SK-N-SH treated with all-trans-retinoic acid at 6 μM for 48 hours (cell line): Measurements from ENCODE around the gene ZNF683.
"Not testable (repeated sequence)": the region's sequence is repeated elsewhere in the genome, so short reads cannot be mapped to it uniquely, and the experiment has no call there.

Experiments
- ATAC-seq: fragments of 200-7000 bp; cut with Tn5 transposase; 3 replicates; pipeline ENCODE4 v1.9.1; 2020; ENCODE audit warnings: mild to moderate bottlenecking, moderate library complexity
- ARNTL ChIP-seq: fragments of 450-650 bp; formaldehyde crosslinking; IDR thresholded peaks from 2 replicates; pipeline ENCODE4 v1.5.0; 2020; ENCODE audit warnings: low read depth, mild to moderate bottlenecking, moderate library complexity, borderline replicate concordance
- BACH2 ChIP-seq: fragments of 250-450 bp; sonication (Bioruptor Pico); IDR thresholded peaks from 2 replicates; pipeline ENCODE4 v1.9.0; 2021; ENCODE audit warnings: mild to moderate bottlenecking, borderline replicate concordance
- CREB5 ChIP-seq: fragments of 250-450 bp; sonication (Bioruptor Pico); IDR thresholded peaks from 2 replicates; pipeline ENCODE4 v1.5.1; 2020; ENCODE audit warnings: low read depth, mild to moderate bottlenecking, moderate library complexity
- CSDC2 ChIP-seq: fragments of 250-450 bp; sonication (Bioruptor Pico); IDR thresholded peaks from 2 replicates; pipeline ENCODE4 v1.5.0; 2020; ENCODE audit warnings: mild to moderate bottlenecking, moderate library complexity
- CSRNP3 ChIP-seq: fragments of 250-450 bp; sonication (Bioruptor Pico); IDR thresholded peaks from 2 replicates; pipeline ENCODE4 v1.5.1; 2021; ENCODE audit warnings: mild to moderate bottlenecking, moderate library complexity
- ESRRG ChIP-seq: fragments of 250-450 bp; sonication (Bioruptor Pico); IDR thresholded peaks from 2 replicates; pipeline ENCODE4 v1.6.1; 2021; ENCODE audit warnings: mild to moderate bottlenecking
- GLIS3 ChIP-seq: fragments of 250-450 bp; sonication (Bioruptor Pico); IDR thresholded peaks from 2 replicates; pipeline ENCODE4 v1.5.0; 2020; ENCODE audit warnings: mild to moderate bottlenecking, moderate library complexity
- PATZ1 ChIP-seq: fragments of 250-450 bp; sonication (Bioruptor Pico); IDR thresholded peaks from 2 replicates; pipeline ENCODE4 v1.8.0; 2020; ENCODE audit warnings: mild to moderate bottlenecking, moderate library complexity, borderline replicate concordance
- POU6F1 ChIP-seq: fragments of 250-450 bp; sonication (Bioruptor Pico); IDR thresholded peaks from 2 replicates; pipeline ENCODE4 v1.8.0; 2021; ENCODE audit warnings: low read depth, mild to moderate bottlenecking, moderate library complexity, borderline replicate concordance
- PPARA ChIP-seq: fragments of 250-450 bp; sonication (Bioruptor Pico); IDR thresholded peaks from 2 replicates; pipeline ENCODE4 v1.5.0; 2020; ENCODE audit warnings: mild to moderate bottlenecking, borderline replicate concordance
- RARB ChIP-seq: fragments of 250-450 bp; sonication (Bioruptor Pico); IDR thresholded peaks from 2 replicates; pipeline ENCODE4 v1.8.0; 2021; ENCODE audit warnings: mild to moderate bottlenecking, moderate library complexity
- SNAI2 ChIP-seq: fragments of 250-450 bp; sonication (Bioruptor Pico); IDR thresholded peaks from 2 replicates; pipeline ENCODE4 v1.5.0; 2020; ENCODE audit warnings: mild to moderate bottlenecking, moderate library complexity
- TCF4 ChIP-seq: fragments of 250-450 bp; sonication (Bioruptor Pico); IDR thresholded peaks from 2 replicates; pipeline ENCODE4 v1.8.0; 2021; ENCODE audit warnings: mild to moderate bottlenecking, moderate library complexity, borderline replicate concordance
- TOX ChIP-seq: fragments of 250-450 bp; sonication (Bioruptor Pico); IDR thresholded peaks from 2 replicates; pipeline ENCODE4 v1.8.0; 2021; ENCODE audit warnings: mild to moderate bottlenecking, moderate library complexity, borderline replicate concordance
- ZC3H10 ChIP-seq: fragments of 250-450 bp; sonication (Bioruptor Pico); IDR thresholded peaks from 2 replicates; pipeline ENCODE4 v1.5.1; 2021; ENCODE audit warnings: mild to moderate bottlenecking, moderate library complexity
- ZFP3 ChIP-seq: fragments of 250-450 bp; sonication (Bioruptor Pico); IDR thresholded peaks from 2 replicates; pipeline ENCODE4 v1.5.0; 2020; ENCODE audit warnings: mild to moderate bottlenecking, moderate library complexity
- ZFP30 ChIP-seq: fragments of 450-650 bp; formaldehyde crosslinking; IDR thresholded peaks from 2 replicates; pipeline ENCODE4 v1.5.0; 2022; ENCODE audit warnings: mild to moderate bottlenecking, moderate library complexity
- ZNF565 ChIP-seq: fragments of 450-650 bp; formaldehyde crosslinking; conservative IDR thresholded peaks from 2 replicates; pipeline ENCODE4 v1.5.0; 2020; ENCODE audit warnings: low read depth, mild to moderate bottlenecking, moderate library complexity
- ZNF70 ChIP-seq: fragments of 450-650 bp; formaldehyde crosslinking; IDR thresholded peaks from 2 replicates; pipeline ENCODE4 v1.5.0; 2020; ENCODE audit warnings: mild to moderate bottlenecking, moderate library complexity
- ZNF8 ChIP-seq: fragments of 450-650 bp; formaldehyde crosslinking; IDR thresholded peaks from 2 replicates; pipeline ENCODE4 v1.5.0; 2020; ENCODE audit warnings: mild to moderate bottlenecking, moderate library complexity

ZNF683 gene

GRCh38 chr1:26330276-26330675 is 42.3 kb downstream of the ZNF683 start:
- no peak for ATAC-seq
- TF ChIP-seq ZFP3 (no peak), ZC3H10 (no peak), CSRNP3 (CRISPR knock-in tag) (no peak), TOX (CRISPR knock-in tag) (no peak), ARNTL (CRISPR knock-in tag) (no peak), TCF4 (no peak), ZNF8 (CRISPR knock-in tag) (no peak), SNAI2 (CRISPR knock-in tag) (no peak), CSDC2 (CRISPR knock-in tag) (no peak), PPARA (CRISPR knock-in tag) (no peak), CREB5 (no peak), GLIS3 (CRISPR knock-in tag) (no peak), ESRRG (CRISPR knock-in tag) (no peak), BACH2 (no peak), RARB (CRISPR knock-in tag) (no peak), ZNF565 (no peak), POU6F1 (CRISPR knock-in tag) (no peak), ZNF70 (no peak), PATZ1 (CRISPR knock-in tag) (no peak)

- ATAC-seq: not testable (repeated sequence)
Observed at GRCh38 chr1:26329380-26329779, 43.2 kb downstream of the ZNF683 start.

GRCh38 chr1:26328597-26328996 is 44.0 kb downstream of the ZNF683 start:
- no peak for TF ChIP-seq RARB (CRISPR knock-in tag)
- no peak for TF ChIP-seq ZNF70
- no peak for TF ChIP-seq SNAI2 (CRISPR knock-in tag)
- no peak for TF ChIP-seq ZC3H10
- TF ChIP-seq POU6F1 (CRISPR knock-in tag): no peak
- TF ChIP-seq TCF4: no peak
- TF ChIP-seq ZFP30 (CRISPR knock-in tag): no peak
- no peak for TF ChIP-seq ZFP3
- no peak for TF ChIP-seq ZNF565
- no peak for TF ChIP-seq PPARA (CRISPR knock-in tag)
- no peak for TF ChIP-seq CSDC2 (CRISPR knock-in tag)
- no peak for TF ChIP-seq BACH2
- TF ChIP-seq TOX (CRISPR knock-in tag): no peak
- TF ChIP-seq CSRNP3 (CRISPR knock-in tag): no peak
- no peak for TF ChIP-seq ARNTL (CRISPR knock-in tag)
- ATAC-seq: no peak
